Activated naive CD8-positive, alpha-beta T cell treated with anti-CD3 and anti-CD28 coated beads, Interleukin-2, amount 50 U/mL, for 24 hours (primary cell): ENCODE results near the gene RAD52.

Experiments
- ATAC-seq: fragments of 150-1000 bp; cut with Tn5 transposase; one replicate; pipeline ENCODE4 v1.10.0; 2021
- DNase-seq: peaks from one replicate; pipeline ENCODE4 v3.0.0; 2021
- H3K27ac Mint-ChIP-seq: one replicate; pipeline ENCODE4 v1.8.0; 2021; ENCODE audit warnings: mild to moderate bottlenecking, mixed read lengths
- H3K27me3 Mint-ChIP-seq: one replicate; pipeline ENCODE4 v1.8.0; 2021; ENCODE audit warnings: mixed read lengths
- H3K36me3 Mint-ChIP-seq: one replicate; pipeline ENCODE4 v1.8.0; 2021; ENCODE audit warnings: low read depth, mixed read lengths
- H3K4me1 Mint-ChIP-seq: one replicate; pipeline ENCODE4 v1.8.0; 2021; ENCODE audit warnings: mixed read lengths
- H3K4me3 Mint-ChIP-seq: one replicate; pipeline ENCODE4 v1.8.0; 2021; ENCODE audit warnings: mild to moderate bottlenecking, moderate library complexity, mixed read lengths
- H3K9me3 Mint-ChIP-seq: one replicate; pipeline ENCODE4 v1.8.0; 2021; ENCODE audit warnings: mixed read lengths

The RAD52 gene

DNA sequence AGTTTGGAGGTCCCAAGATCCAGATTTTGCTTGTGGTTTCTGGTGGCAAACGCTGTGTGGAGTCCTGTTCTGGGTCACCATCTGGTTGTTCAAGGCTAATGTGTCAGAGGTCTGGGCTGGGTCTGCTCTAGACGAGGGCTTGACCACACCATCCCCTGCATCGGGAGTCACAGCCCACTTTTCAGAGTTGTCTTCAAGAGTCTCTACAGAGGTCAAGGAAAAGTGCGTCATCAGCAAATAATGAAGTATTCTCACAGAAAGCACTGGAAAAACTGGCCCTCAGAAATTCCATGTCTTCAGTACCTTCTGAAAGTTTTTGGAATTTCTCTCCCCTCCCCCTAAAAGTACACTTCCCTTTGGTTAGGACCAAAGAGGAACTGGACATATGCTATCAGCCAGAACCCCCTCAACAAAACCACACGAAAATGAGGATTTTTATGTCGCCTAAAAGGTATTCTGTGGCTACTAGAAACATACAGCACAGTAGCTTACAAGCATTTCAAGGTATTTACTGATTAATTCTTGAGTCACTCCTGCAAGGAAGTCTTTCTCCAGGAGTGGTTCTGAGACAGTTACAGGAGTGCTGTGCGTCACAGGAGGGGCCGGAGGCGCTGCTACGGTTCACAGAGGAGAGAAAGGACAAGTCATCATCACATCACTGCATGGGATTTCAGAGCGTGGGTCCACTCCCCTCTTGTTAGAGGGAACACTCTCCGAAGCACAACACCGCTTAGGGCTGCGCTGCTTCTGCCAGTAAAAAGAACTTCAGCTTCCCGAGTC is 35.4 kb downstream of the RAD52 start:
- no peaks in the 10 kb centered on the region for H3K27me3 Mint-ChIP-seq
- peak overlapping the region; percentile 46 for H3K27ac Mint-ChIP-seq
- H3K9me3 Mint-ChIP-seq, result no peaks in the 10 kb centered on the region
- H3K4me1 Mint-ChIP-seq, result peaks cover 10% of the 10 kb centered on the region
- peaks cover 62% of the 10 kb centered on the region for H3K36me3 Mint-ChIP-seq
- no peak for DNase-seq
- H3K4me3 Mint-ChIP-seq, result no peak overlapping the region
- ATAC-seq, result no peak

DNA sequence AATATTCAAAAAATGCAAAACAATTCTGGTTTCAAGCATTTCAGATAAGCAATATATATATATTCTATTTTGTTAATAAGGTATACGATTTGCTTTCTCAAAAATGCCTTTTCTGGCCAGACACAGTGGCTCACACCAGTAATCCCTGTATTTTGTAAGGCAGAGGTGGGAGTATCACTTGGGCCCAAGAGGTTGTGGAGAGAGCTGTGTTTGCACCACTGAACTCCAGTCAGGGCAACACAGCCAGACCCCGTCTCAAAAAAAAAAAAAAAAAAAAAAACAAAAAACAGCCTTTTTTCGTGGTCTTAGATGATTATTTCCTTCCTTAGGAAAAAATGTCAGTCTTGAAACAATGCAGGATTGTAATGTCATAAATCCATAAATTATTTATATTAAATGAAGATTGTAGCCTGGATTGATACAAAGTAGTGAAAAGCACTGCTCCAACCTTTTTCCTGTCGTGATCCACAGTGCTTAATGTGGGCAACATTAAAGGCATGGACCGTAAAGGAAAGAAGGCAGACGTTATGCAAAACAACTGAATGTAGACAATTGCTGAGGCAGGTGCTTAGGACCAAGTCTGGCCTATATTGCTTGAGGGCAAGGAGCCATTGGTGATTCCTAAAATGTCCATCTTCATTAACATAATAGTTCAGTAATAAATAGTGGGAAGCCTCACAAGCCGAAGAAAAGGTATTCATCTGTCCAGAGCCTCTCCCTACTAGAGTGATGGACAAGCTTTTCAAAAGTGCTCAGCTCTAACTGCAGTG is 36.8 kb downstream of the RAD52 start:
- no peak for DNase-seq
- Mint-ChIP-seq H3K27ac (no peak overlapping the region), H3K4me1 (peaks cover 10% of the 10 kb centered on the region), H3K9me3 (no peaks in the 10 kb centered on the region), H3K4me3 (no peak overlapping the region), H3K27me3 (no peaks in the 10 kb centered on the region), H3K36me3 (peaks cover 59% of the 10 kb centered on the region)
- no peak for ATAC-seq

DNA sequence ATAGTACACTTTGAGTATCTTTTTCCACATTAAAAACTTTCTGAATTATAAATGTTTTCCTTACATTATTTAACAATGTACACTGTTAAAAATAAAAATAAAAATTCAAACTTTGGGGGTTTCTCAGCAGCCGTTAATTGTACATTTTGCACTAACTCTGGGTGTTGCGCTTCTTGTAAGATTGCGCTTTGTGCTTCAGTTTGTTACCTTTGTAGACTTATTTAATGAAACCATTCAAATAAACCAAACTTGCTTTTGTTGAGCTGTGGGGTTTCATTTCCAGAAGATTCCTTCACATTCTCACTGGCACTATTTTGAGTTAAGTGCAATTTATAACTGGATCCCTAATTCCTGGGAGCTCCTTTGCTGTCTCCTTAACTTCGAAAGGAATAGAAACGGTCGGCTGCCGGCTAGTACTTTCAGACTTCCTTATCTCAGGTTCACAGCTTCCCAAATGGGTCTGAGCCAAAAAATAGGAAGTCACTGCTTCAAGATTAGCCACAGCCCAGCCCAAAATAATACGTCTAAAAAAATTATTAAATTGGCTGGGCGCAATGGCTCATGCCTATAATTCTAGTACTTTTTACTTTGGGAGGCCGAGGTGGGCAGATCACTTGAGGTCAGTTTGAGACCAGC is 38.2 kb downstream of the RAD52 start:
- H3K4me3 Mint-ChIP-seq, result no peak overlapping the region
- H3K27me3 Mint-ChIP-seq, result no peaks in the 10 kb centered on the region
- no peaks in the 10 kb centered on the region for H3K9me3 Mint-ChIP-seq
- peaks cover 8% of the 10 kb centered on the region for H3K4me1 Mint-ChIP-seq
- no peak overlapping the region for H3K27ac Mint-ChIP-seq
- peaks cover 59% of the 10 kb centered on the region for H3K36me3 Mint-ChIP-seq
- ATAC-seq (no peak), DNase-seq (no peak)

DNA sequence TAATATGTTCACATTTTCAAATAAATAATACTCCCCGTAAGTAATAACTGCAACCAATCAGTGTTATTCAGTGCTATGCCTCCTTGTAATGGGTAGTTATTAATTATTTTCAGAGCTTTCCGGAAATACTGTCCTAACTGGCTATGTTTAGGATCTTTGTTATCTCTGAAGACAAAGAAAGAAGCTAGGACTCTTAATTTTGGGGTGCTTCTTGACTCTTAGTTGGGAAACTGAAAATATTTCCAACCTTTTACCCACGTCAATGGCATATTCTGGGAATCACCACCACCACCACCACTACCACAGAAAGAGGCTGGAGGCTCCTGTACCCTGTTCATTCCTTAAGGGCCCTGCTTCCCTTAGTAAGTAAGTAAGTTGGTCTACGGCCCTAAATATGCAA is 39.1 kb downstream of the RAD52 start:
- ATAC-seq, result no peak
- DNase-seq, result no peak
- Mint-ChIP-seq H3K36me3 (peaks cover 62% of the 10 kb centered on the region), H3K4me1 (peaks cover 11% of the 10 kb centered on the region), H3K9me3 (no peaks in the 10 kb centered on the region), H3K27ac (no peak overlapping the region), H3K27me3 (no peaks in the 10 kb centered on the region), H3K4me3 (no peak overlapping the region)

DNA sequence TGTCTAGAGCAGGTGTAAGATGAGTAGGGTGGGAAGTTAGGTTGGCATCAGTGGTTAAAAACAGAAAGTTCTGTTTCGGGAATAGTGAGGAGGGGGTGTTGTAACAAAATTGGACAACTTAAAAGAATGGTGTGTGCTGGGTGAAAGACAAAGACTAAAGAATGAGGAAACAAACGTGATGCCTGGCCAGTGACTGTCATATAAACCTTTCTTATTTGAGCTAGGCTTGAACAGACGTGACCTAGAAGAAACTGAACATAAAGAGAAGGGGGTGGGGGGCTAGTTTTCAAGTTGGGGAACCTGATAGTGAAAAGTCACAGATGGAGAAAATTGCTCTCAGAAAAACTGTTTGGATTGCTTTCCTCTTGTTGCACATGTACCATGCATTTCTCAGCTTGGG is 39.6 kb downstream of the RAD52 start:
- Mint-ChIP-seq H3K27me3 (no peaks in the 10 kb centered on the region), H3K27ac (peak overlapping the region; percentile 6), H3K36me3 (peaks cover 59% of the 10 kb centered on the region), H3K9me3 (no peaks in the 10 kb centered on the region), H3K4me3 (no peak overlapping the region), H3K4me1 (peaks cover 10% of the 10 kb centered on the region)
- no peak for DNase-seq
- ATAC-seq, result no peak

DNA sequence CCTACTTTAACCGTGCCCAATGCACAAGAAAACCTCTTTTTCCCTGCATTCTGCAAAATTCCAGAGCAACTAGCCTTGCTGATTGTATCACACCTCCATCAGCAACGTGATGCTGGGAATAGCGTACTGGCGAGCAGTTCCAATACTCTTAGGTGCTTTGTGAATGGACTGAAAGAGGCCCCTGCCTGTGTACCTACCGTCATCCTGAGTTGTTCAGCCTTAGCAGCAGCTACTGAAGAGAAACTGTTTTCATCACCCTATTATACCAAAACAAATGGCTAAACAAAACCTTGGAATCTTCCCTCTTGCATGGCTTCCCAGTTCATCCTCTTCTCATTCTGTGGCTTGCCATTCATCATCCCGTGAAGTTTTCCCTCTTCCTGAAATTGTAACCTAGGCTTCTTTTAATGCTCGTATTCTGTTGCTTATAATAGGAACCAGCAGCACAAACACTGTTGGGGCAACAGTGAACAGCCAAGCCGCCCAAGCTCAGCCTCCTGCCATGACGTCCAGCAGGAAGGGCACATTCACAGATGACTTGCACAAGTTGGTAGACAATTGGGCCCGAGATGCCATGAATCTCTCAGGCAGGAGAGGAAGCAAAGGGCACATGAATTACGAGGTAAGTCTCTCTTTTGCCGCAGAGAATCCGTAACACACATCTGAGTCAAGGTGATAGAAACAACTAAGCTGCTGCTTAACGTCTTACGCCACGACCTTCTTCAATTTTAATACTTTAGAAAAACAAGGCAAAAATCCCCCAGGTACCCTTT is 41.9 kb downstream of the RAD52 start:
- Mint-ChIP-seq H3K27me3 (no peaks in the 10 kb centered on the region), H3K27ac (no peak overlapping the region), H3K4me3 (no peak overlapping the region), H3K9me3 (no peaks in the 10 kb centered on the region), H3K36me3 (peaks cover 42% of the 10 kb centered on the region), H3K4me1 (peaks cover 15% of the 10 kb centered on the region)
- DNase-seq (no peak), ATAC-seq (no peak)

DNA sequence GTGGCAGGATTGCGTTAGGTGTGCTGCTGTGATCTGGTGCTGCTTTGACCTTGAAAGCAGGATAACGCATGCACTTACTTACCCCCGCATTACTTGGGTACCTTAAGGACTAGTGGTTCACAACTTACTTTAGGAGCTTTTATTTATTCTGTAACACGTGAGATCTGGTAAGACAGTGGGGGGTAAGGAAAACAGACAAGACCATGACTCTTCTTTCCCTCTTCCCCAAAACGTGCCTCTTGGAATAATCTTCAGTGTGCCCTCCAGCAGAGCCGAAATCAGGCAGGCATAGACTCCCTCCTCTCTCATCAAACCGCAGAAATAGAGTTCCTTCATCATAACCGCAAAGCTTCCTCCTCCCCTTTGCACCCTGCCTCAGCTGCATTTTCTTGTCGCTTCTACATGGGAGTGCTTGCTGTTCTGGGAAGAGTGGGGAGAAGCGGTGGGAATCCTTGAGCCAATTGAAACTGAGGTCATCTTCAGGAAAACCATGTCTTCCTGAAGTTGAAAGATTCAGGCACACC is 43.4 kb downstream of the RAD52 start:
- Mint-ChIP-seq H3K4me3 (no peak overlapping the region), H3K9me3 (no peaks in the 10 kb centered on the region)

DNA sequence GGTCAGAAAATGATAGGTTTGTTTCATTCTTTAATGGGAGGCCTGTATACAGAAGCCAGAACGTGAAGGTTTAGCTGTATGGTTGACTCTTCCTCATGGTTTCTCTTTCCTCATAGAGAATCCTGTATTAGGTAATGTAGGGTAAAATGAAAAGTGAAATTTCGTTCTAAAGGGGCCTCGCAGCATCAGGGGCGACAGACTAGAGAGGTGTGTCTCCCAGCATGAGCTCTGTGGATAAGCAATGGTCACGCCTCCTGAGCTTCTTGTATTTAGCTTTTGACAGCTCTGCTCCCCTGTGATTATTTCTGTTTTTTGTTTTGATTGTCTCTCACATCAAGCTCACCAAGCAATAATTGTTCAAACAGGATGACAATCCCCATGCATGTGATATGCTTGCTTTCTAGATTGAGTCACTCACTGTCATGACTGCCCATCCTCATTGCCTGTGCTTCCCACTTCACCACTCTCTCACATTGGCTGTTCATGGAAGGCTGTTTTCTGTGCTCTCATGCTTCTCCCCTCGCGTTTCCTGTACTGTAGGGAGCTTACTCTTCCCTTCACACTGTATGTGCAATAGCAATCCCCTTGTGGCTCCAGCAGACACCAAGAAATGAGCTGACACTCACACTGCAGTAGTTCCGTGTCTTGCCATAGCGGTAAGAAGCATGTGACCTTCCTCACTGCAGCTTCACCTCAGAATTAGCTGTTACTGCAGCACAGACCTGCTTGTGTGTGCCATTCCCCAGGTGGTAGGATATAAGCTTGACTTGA is 44.0 kb downstream of the RAD52 start:
- peaks cover 49% of the 10 kb centered on the region for H3K36me3 Mint-ChIP-seq

More for the DNA sequence above, 43.4 kb downstream of the RAD52 start:
- H3K4me1 Mint-ChIP-seq, result peaks cover 15% of the 10 kb centered on the region
- H3K27me3 Mint-ChIP-seq, result no peaks in the 10 kb centered on the region
- DNase-seq (no peak), ATAC-seq (no peak)
- peaks cover 43% of the 10 kb centered on the region for H3K36me3 Mint-ChIP-seq
- peak overlapping the region; percentile 61 for H3K27ac Mint-ChIP-seq

DNA sequence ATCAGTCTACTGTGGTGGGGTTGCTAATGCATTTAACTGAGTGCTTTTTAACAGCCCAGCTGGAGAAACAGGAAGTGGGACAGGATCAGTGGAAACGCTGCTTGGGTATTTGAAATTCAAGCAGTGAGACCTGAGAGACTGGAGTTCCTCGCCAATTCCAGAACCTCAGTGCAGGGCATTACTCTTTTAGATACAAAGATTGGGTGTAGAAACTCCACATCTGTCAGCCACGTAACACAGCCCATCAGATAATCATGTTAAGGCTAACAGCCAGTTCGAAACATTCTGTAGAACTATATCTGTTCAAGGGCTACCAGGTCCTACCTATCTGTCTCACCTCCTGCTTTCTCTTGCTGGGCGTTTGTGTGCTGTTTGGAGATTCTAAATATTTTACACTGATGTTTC is 45.5 kb downstream of the RAD52 start:
- ATAC-seq, result no peak
- no peaks in the 10 kb centered on the region for H3K9me3 Mint-ChIP-seq
- no peak overlapping the region for H3K4me3 Mint-ChIP-seq
- peaks cover 48% of the 10 kb centered on the region for H3K36me3 Mint-ChIP-seq
- H3K27me3 Mint-ChIP-seq, result no peaks in the 10 kb centered on the region
- H3K27ac Mint-ChIP-seq, result peak overlapping the region; percentile 5
- no peak for DNase-seq
- peaks cover 15% of the 10 kb centered on the region for H3K4me1 Mint-ChIP-seq

More for the DNA sequence above, 44.0 kb downstream of the RAD52 start:
- no peaks in the 10 kb centered on the region for H3K9me3 Mint-ChIP-seq
- no peak overlapping the region for H3K27ac Mint-ChIP-seq
- peaks cover 15% of the 10 kb centered on the region for H3K4me1 Mint-ChIP-seq
- DNase-seq (no peak), ATAC-seq (peak; percentile 30)
- H3K4me3 Mint-ChIP-seq, result no peak overlapping the region
- H3K27me3 Mint-ChIP-seq, result no peaks in the 10 kb centered on the region

DNA sequence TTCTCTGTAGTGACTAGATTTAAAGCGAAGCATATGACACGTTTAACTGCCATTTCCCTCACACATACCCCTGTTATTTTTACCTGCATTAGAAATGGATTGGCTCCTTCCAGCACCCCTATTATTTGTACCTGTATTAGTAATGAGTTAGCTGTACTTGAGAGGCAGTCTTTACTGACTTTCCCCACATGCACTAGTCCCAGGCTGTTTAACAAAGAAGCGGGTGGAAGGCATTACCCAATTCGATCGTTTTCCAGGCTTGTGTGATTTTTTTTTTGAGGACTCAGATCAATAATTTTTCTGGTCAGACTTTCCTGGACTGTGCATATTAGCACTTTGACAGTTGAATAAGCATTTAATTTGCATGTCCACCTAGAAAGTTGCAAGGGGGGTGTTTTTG is 46.4 kb downstream of the RAD52 start:
- no peak for ATAC-seq
- DNase-seq, result no peak
- peaks cover 15% of the 10 kb centered on the region for H3K4me1 Mint-ChIP-seq
- H3K9me3 Mint-ChIP-seq, result no peaks in the 10 kb centered on the region
- no peak overlapping the region for H3K4me3 Mint-ChIP-seq
- peaks cover 45% of the 10 kb centered on the region for H3K36me3 Mint-ChIP-seq
- H3K27ac Mint-ChIP-seq, result no peak overlapping the region
- H3K27me3 Mint-ChIP-seq, result no peaks in the 10 kb centered on the region

DNA sequence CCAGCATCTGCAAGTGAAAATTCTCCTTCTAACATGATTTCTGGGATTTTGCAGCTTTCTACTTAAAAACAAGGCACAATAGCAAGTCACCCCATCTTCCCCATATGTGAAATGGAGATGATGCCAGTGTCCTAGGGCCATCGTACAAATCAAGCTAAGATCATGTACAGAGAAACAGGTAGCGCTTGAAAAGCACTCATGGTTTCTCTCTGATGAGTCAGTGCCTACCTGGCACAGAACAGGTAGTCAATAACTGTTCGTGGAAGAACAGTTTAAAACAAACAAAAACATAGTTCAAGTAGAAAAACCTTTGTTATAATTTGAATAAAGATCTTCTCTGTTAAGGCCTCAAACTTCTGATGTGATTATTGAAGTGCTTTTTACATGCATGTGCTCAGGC is 46.9 kb downstream of the RAD52 start:
- ATAC-seq (no peak), DNase-seq (no peak)
- Mint-ChIP-seq H3K27me3 (no peaks in the 10 kb centered on the region), H3K4me1 (peaks cover 15% of the 10 kb centered on the region), H3K4me3 (no peak overlapping the region), H3K36me3 (peaks cover 42% of the 10 kb centered on the region), H3K9me3 (no peaks in the 10 kb centered on the region), H3K27ac (no peak overlapping the region)

DNA sequence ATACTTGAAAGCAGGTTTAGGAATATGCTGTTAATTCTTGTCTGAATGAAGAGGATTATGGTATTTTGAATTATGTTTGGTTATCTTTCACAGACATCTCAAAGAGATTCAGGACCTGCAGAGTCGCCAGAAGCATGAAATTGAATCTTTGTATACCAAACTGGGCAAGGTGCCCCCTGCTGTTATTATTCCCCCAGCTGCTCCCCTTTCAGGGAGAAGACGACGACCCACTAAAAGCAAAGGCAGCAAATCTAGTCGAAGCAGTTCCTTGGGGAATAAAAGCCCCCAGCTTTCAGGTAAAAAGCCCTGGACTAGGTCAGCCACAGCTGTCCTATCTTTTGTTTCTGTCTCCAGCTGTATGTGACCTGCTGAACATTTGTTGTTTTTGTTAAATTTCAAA is 52.1 kb downstream of the RAD52 start:
- Mint-ChIP-seq H3K4me3 (no peak overlapping the region), H3K4me1 (no peaks in the 10 kb centered on the region), H3K36me3 (peaks cover 33% of the 10 kb centered on the region), H3K27me3 (no peaks in the 10 kb centered on the region), H3K9me3 (no peaks in the 10 kb centered on the region), H3K27ac (no peak overlapping the region)
- no peak for ATAC-seq
- no peak for DNase-seq

DNA sequence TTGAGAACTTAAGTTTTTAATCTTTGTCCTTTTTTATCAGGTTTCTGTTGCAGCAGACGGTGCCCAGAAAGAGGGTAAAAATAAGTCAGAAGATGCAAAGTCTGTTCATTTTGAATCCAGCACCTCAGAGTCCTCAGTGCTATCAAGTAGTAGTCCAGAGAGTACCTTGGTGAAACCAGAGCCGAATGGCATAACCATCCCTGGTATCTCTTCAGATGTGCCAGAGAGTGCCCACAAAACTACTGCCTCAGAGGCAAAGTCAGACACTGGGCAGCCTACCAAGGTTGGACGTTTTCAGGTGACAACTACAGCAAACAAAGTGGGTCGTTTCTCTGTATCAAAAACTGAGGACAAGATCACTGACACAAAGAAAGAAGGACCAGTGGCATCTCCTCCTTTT is 53.5 kb downstream of the RAD52 start:
- H3K27me3 Mint-ChIP-seq, result no peaks in the 10 kb centered on the region
- H3K27ac Mint-ChIP-seq, result no peak overlapping the region
- ATAC-seq, result no peak
- no peak overlapping the region for H3K4me3 Mint-ChIP-seq
- no peaks in the 10 kb centered on the region for H3K9me3 Mint-ChIP-seq
- peaks cover 27% of the 10 kb centered on the region for H3K36me3 Mint-ChIP-seq
- no peaks in the 10 kb centered on the region for H3K4me1 Mint-ChIP-seq
- DNase-seq, result no peak
